Activated CD4-positive, CD25-positive, alpha-beta regulatory T cell (primary cell): ENCODE results near the gene ACOX1.

Source experiments
- DNase-seq, 4 experiments: peaks; one replicate each; lab custom pipeline; 2025; lab: John Stamatoyannopoulos, UW

Gene ACOX1

GRCh38 chr17:75933808-75934207 lies 45.2 kb downstream of the ACOX1 start:
- no peak for DNase-seq

GRCh38 chr17:75932852-75933251 lies 46.1 kb downstream of the ACOX1 start:
- DNase-seq, result no peak

- no peak for DNase-seq
Measured at GRCh38 chr17:75931062-75931461, 47.9 kb downstream of the ACOX1 start.

- DNase-seq, result no peak
Measured at GRCh38 chr17:75927286-75927922, 51.6 kb downstream of the ACOX1 start.

GRCh38 chr17:75926456-75926855 lies 52.5 kb downstream of the ACOX1 start:
- no peak for DNase-seq

GRCh38 chr17:75925912-75926311 lies 53.1 kb downstream of the ACOX1 start:
- DNase-seq, result no peak

- no peak for DNase-seq
Measured at GRCh38 chr17:75925103-75925502, 53.9 kb downstream of the ACOX1 start.

GRCh38 chr17:75922963-75923874 lies 55.7 kb downstream of the ACOX1 start:
- DNase-seq, result no peak

- DNase-seq, result no peak
Measured at GRCh38 chr17:75922173-75922961, 56.6 kb downstream of the ACOX1 start.

GRCh38 chr17:75921596-75921995 lies 57.4 kb downstream of the ACOX1 start:
- DNase-seq, result no peak

GRCh38 chr17:75920045-75920560 lies 58.9 kb downstream of the ACOX1 start:
- DNase-seq, result no peak

- DNase-seq, result no peak
Measured at GRCh38 chr17:75919611-75920010, 59.4 kb downstream of the ACOX1 start.

- no peak for DNase-seq
Measured at GRCh38 chr17:75917917-75918445, 61.0 kb downstream of the ACOX1 start.

GRCh38 chr17:75917141-75917916 lies 61.6 kb downstream of the ACOX1 start:
- DNase-seq, result no peak

- DNase-seq, result no peak
Measured at GRCh38 chr17:75915268-75915667, 63.7 kb downstream of the ACOX1 start.

- no peak for DNase-seq
Measured at GRCh38 chr17:75914643-75915267, 64.2 kb downstream of the ACOX1 start.

GRCh38 chr17:75913537-75914210 lies 65.3 kb downstream of the ACOX1 start:
- DNase-seq, result no peak

GRCh38 chr17:75910699-75911098 lies 68.3 kb downstream of the ACOX1 start:
- no peak for DNase-seq

GRCh38 chr17:75909812-75910274 lies 69.1 kb downstream of the ACOX1 start:
- no peak for DNase-seq
